Fibroblast of lung (primary cell): ENCODE results near the gene DUSP1. TPM values are rescaled to one million over a fixed set of nuclear protein-coding genes. Genes with fewer than 3 reads are reported as not detected.

ENCODE experiments used
- DNase-seq, 2 donors: peaks; one replicate each; pipeline versions ENCODE4 v3.0.0 to v3.0.0-alpha.2; 2010; ENCODE audit warnings: low read depth in 2 of 2
- H2AFZ ChIP-seq: 2 replicates; pipeline ENCODE4 v1.5.1; 2012; ENCODE audit warnings: low read length, control low read depth, inconsistent platforms
- H3K27ac ChIP-seq: 2 replicates; pipeline ENCODE4 v1.5.1; 2011; ENCODE audit warnings: low read length, control low read depth; ENCODE audit not compliant: insufficient read depth
- H3K27me3 ChIP-seq: 2 replicates; pipeline ENCODE4 v1.5.1; 2011; ENCODE audit warnings: mild to moderate bottlenecking, low read length; ENCODE audit not compliant: control insufficient read depth, insufficient read depth
- H3K36me3 ChIP-seq: 2 replicates; pipeline ENCODE4 v1.5.1; 2011; ENCODE audit warnings: low read length; ENCODE audit not compliant: control insufficient read depth, insufficient read depth
- H3K4me1 ChIP-seq: 2 replicates; pipeline ENCODE4 v1.5.1; 2011; ENCODE audit warnings: low read length; ENCODE audit not compliant: control insufficient read depth, insufficient read depth; ENCODE audit errors: extremely low read depth
- H3K4me2 ChIP-seq: 2 replicates; pipeline ENCODE4 v1.5.1; 2011; ENCODE audit warnings: low read length, control low read depth; ENCODE audit not compliant: insufficient read depth; ENCODE audit errors: extremely low read depth
- H3K4me3 ChIP-seq, 4 experiments: fragments of 200-600 bp in 1 of 4; sonication (generic) in 1 of 4; replicated peaks in 1 of 4; 2 replicates each; pipeline ENCODE4 v1.5.1; 2011 to 2016; ENCODE audit warnings: low read length in 4 of 4, low read depth in 3 of 4, mild to moderate bottlenecking in 3 of 4, control low read depth in 2 of 4, inconsistent platforms in 1 of 4, mixed read lengths in 1 of 4; ENCODE audit not compliant: insufficient read depth in 1 of 4; ENCODE audit errors: control extremely low read depth in 1 of 4
- H3K79me2 ChIP-seq: 2 replicates; pipeline ENCODE4 v1.5.1; 2012; ENCODE audit warnings: mild to moderate bottlenecking, low read length, inconsistent platforms; ENCODE audit not compliant: control insufficient read depth, insufficient read depth
- H3K9ac ChIP-seq: 2 replicates; pipeline ENCODE4 v1.5.1; 2011; ENCODE audit warnings: mild to moderate bottlenecking, low read length, control low read depth; ENCODE audit not compliant: insufficient read depth
- H3K9me3 ChIP-seq: 2 replicates; pipeline ENCODE4 v1.5.1; 2012; ENCODE audit warnings: low read depth, low read length; ENCODE audit not compliant: control insufficient read depth, insufficient read depth
- H4K20me1 ChIP-seq: 2 replicates; pipeline ENCODE4 v1.5.1; 2011; ENCODE audit warnings: low read length; ENCODE audit not compliant: control insufficient read depth, insufficient read depth; ENCODE audit errors: extremely low read depth
- EZH2 ChIP-seq: IDR thresholded peaks from 2 replicates; pipeline ENCODE4 v1.5.1; 2012; ENCODE audit warnings: low read length, control low read depth, mild to moderate bottlenecking; ENCODE audit errors: missing control alignments
- polyA plus RNA-seq, 2 donors: library from polyadenylated mRNA; depleted of rRNA in 1 of 2; stranded (reverse) in 1 of 2; unstranded in 1 of 2; fragments of >200 nt; gene quantifications; 2 replicates each; pipeline ENCODE4 v1.2.1, GENCODE V29; 2011 to 2012; ENCODE audit warnings: missing spikeins in 1 of 2
- total RNA-seq: library from RNA; depleted of rRNA; stranded (reverse); fragments of >200 nt; gene quantifications from 2 replicates; pipeline ENCODE4 v1.2.1, GENCODE V29; 2014
- TF ChIP-seq, protein P1 (sequence below), 2 donors: IDR thresholded peaks in 1 of 2; conservative IDR thresholded peaks in 1 of 2; 1 replicate in 1 of 2; 2 replicates in 1 of 2; pipeline ENCODE4 v1.5.1; 2011 to 2012; ENCODE audit warnings: low read length in 2 of 2, control low read depth in 1 of 2, inconsistent platforms in 1 of 2, low read depth in 1 of 2, mild to moderate bottlenecking in 1 of 2

The DUSP1 gene
- total and polyA plus RNA-seq, 2 donors (not counting 1 experiment from before 2014, with no cell fraction given), result 121 to 148 TPM

DNA sequence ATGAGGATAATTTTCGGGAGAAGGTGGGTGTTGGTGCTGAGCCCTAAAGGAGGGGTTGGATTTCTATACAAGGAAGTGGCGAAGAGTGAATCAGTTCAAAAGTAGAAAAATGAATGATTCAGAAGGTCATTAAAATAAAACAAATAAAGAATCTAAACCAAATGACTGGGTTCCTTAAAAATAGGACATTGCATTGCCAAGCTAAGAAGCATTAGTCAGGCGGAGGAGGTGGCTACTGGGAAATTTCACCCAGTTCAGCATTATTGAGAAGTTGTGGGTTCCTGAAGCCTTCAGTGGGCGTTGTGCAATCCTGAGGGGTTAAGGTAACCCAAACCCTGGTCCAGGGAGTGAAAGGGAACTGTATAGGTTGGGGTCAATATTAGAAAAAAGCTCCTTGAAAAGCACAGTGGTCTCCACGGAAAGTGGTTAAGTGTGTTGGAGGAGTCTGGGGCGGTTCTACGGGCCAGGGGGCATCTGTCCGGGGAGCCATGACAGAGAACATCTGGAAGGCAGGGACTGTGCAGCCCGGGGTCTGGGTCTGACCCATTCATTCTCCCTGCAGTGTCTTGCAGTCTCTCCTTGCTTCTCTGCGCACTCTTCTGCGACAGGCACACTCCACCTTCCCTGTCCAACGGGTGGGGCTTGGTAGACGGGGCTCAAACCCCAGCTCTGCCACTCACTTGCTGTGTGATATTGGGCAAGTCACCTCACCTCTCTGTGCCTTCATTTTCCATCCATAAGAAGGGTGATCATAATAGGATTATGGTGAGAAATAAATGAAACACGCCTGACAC, 27.6 kb upstream of the DUSP1 start:
- peak; percentile 95 to 96 for DNase-seq
- no peaks in the 10 kb centered on the region for H3K27me3 ChIP-seq
- peaks cover 63% of the 10 kb centered on the region for H3K4me1 ChIP-seq
- TF ChIP-seq, protein P1, sequence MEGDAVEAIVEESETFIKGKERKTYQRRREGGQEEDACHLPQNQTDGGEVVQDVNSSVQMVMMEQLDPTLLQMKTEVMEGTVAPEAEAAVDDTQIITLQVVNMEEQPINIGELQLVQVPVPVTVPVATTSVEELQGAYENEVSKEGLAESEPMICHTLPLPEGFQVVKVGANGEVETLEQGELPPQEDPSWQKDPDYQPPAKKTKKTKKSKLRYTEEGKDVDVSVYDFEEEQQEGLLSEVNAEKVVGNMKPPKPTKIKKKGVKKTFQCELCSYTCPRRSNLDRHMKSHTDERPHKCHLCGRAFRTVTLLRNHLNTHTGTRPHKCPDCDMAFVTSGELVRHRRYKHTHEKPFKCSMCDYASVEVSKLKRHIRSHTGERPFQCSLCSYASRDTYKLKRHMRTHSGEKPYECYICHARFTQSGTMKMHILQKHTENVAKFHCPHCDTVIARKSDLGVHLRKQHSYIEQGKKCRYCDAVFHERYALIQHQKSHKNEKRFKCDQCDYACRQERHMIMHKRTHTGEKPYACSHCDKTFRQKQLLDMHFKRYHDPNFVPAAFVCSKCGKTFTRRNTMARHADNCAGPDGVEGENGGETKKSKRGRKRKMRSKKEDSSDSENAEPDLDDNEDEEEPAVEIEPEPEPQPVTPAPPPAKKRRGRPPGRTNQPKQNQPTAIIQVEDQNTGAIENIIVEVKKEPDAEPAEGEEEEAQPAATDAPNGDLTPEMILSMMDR (conservative IDR thresholded peaks at IDR 0.05 in 1 of 2, IDR thresholded peaks at IDR 0.05 in 1 of 2; ENCODE audit: low read depth in 1 of 2, low read length in 2 of 2), result no peak
- TF ChIP-seq EZH2, result no peak
- H3K27ac ChIP-seq, result peak overlapping the region; percentile 97
- no peaks in the 10 kb centered on the region for H3K79me2 ChIP-seq
- no peak overlapping the region for H3K4me3 ChIP-seq
- no peaks in the 10 kb centered on the region for H3K9me3 ChIP-seq
- H4K20me1 ChIP-seq, result no peaks in the 10 kb centered on the region
- peak overlapping the region; percentile 49 for H3K4me2 ChIP-seq
- peak overlapping the region; percentile 53 for H3K9ac ChIP-seq
- H2AFZ ChIP-seq, result no peak overlapping the region
- H3K36me3 ChIP-seq, result no peaks in the 10 kb centered on the region

DNA sequence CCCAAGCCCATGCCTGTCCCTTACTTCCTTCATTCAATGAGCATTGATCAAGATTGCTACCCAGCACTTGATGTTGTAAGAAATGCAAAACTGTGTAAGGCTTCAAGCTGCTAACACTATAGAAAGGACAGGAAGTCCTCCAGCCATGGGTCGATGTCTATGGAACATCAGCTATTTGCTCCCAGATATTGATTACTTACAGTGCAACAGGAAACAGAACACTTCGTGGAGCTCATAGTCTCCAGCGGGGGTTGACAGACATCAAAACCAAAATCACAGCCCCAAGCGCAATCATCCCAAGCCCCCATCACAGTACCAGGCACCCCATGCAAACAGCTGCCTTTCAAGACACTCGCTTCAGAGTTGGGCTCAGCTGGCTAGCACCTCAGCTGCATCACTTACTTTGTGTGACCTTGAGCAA, 26.8 kb upstream of the DUSP1 start:
- Histone ChIP-seq H4K20me1 (no peaks in the 10 kb centered on the region), H3K27ac (peak overlapping the region; percentile 97), H3K36me3 (no peaks in the 10 kb centered on the region), H3K4me3 (no peak overlapping the region), H3K4me1 (peaks cover 63% of the 10 kb centered on the region), H3K27me3 (no peaks in the 10 kb centered on the region), H3K9ac (peak overlapping the region; percentile 25), H3K4me2 (peak overlapping the region; percentile 49), H2AFZ (no peak overlapping the region), H3K9me3 (no peaks in the 10 kb centered on the region), H3K79me2 (no peaks in the 10 kb centered on the region)
- no peak for DNase-seq
- TF ChIP-seq, protein P1 (conservative IDR thresholded peaks at IDR 0.05 in 1 of 2, IDR thresholded peaks at IDR 0.05 in 1 of 2; ENCODE audit: low read depth in 1 of 2, low read length in 2 of 2), result no peak
- no peak for TF ChIP-seq EZH2

DNA sequence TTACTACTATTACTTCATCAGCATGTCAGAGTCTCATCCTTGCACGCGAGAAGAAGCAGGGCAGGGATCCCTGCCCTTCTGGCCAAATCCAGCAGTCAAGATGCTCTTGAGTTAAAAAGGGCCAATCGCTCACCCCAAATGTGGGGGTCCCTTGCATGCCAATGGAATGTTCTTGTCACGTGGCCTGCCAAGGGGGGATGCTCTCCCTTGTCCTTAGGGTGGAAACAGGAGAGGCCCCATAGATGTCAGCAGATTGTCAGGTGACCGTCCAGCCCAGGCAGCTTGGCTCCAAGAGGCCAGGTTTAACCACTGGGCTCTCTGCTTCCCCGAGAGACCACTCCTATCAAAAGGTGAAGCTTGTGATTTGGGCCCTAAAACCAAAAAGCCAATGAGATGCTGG, 25.3 kb upstream of the DUSP1 start:
- Histone ChIP-seq H3K36me3 (no peaks in the 10 kb centered on the region), H3K27me3 (no peaks in the 10 kb centered on the region), H3K27ac (peak overlapping the region; percentile 83), H4K20me1 (no peaks in the 10 kb centered on the region), H3K9me3 (no peaks in the 10 kb centered on the region), H3K4me2 (no peak overlapping the region), H3K79me2 (no peaks in the 10 kb centered on the region), H3K9ac (no peak overlapping the region), H3K4me3 (no peak overlapping the region), H3K4me1 (peaks cover 49% of the 10 kb centered on the region), H2AFZ (no peak overlapping the region)
- no peak for DNase-seq
- TF ChIP-seq EZH2, result no peak
- TF ChIP-seq, protein P1 (conservative IDR thresholded peaks at IDR 0.05 in 1 of 2, IDR thresholded peaks at IDR 0.05 in 1 of 2; ENCODE audit: low read depth in 1 of 2, low read length in 2 of 2), result no peak
